ENCODE measurements around the gene TNPO2. TPM values are rescaled to one million over a fixed set of nuclear protein-coding genes. Genes with fewer than 3 reads are reported as not detected.

The TNPO2 gene
- total and polyA plus RNA-seq, 2 of the 13 experiments (the other 11 are each of a cell fraction or from before 2014, with no cell fraction given), result 31.7 to 61.0 TPM

GRCh38 chr19:12722566-12723380 lies 959 bp downstream of the TNPO2 start (continued):
- TF ChIP-seq NBN (conservative IDR thresholded peaks at IDR 0.05) (no peak), ZNF557 (CRISPR knock-in tag; IDR thresholded peaks at IDR 0.05) (peak; percentile 74; the same call in 1 of the 2 replicates), ZNF781 (CRISPR knock-in tag; IDR thresholded peaks at IDR 0.05; ENCODE audit: borderline replicate concordance, not compliant biosample characterization) (peak; percentile 36), FIP1L1 (IDR thresholded peaks at IDR 0.05; ENCODE audit: borderline replicate concordance, insufficient read depth, low read depth, low read length) (no peak), ZNF629 (CRISPR knock-in tag; conservative IDR thresholded peaks at IDR 0.05) (no peak), ZNF788 (CRISPR knock-in tag; IDR thresholded peaks at IDR 0.05; ENCODE audit: borderline replicate concordance) (peak; percentile 76; the same call in 1 of the 2 replicates), SALL1 (CRISPR knock-in tag; IDR thresholded peaks at IDR 0.05) (peak; percentile 71), PHF20 (CRISPR knock-in tag; IDR thresholded peaks at IDR 0.05) (peak; percentile 85), RARG (CRISPR knock-in tag; IDR thresholded peaks at IDR 0.05; ENCODE audit: low read depth) (no peak), ZNF432 (CRISPR knock-in tag; IDR thresholded peaks at IDR 0.05; ENCODE audit: borderline replicate concordance) (no peak), SYNCRIP (IDR thresholded peaks at IDR 0.05; ENCODE audit: insufficient read depth, low read depth, low read length) (no peak), GATA4 (IDR thresholded peaks at IDR 0.05; ENCODE audit: borderline replicate concordance, low read depth) (no peak), MBD4 (IDR thresholded peaks at IDR 0.05; ENCODE audit: borderline replicate concordance, low read length) (no peak), NR2F6 (IDR thresholded peaks at IDR 0.05) (no peak; the same call in 1 of the 2 replicates), NR2F6 (CRISPR knock-in tag; IDR thresholded peaks at IDR 0.05) (peak; percentile 31; the same call in 1 of the 2 replicates), CBX5 (CRISPR knock-in tag; IDR thresholded peaks at IDR 0.05; ENCODE audit: borderline replicate concordance) (no peak), ZNF343 (CRISPR knock-in tag; IDR thresholded peaks at IDR 0.05) (0 out of 2 replicates have a peak, but pooled peaks have one; percentile 18), ZNF784 (CRISPR knock-in tag; IDR thresholded peaks at IDR 0.05; ENCODE audit: borderline replicate concordance) (0 out of 2 replicates have a peak, but pooled peaks have one; percentile 41), NFE2L2 (IDR thresholded peaks at IDR 0.05; ENCODE audit: low read length) (no peak), RERE (CRISPR knock-in tag; IDR thresholded peaks at IDR 0.05; ENCODE audit: low read depth) (0 out of 2 replicates have a peak, but pooled peaks have one; percentile 30), NR1H2 (CRISPR knock-in tag; IDR thresholded peaks at IDR 0.05; ENCODE audit: borderline replicate concordance, low read depth) (no peak), CBFB (CRISPR knock-in tag; IDR thresholded peaks at IDR 0.05) (0 out of 2 replicates have a peak, but pooled peaks have one; percentile 53), ZNF724P (CRISPR knock-in tag; IDR thresholded peaks at IDR 0.05; ENCODE audit: borderline replicate concordance) (no peak), ZFP37 (CRISPR knock-in tag; IDR thresholded peaks at IDR 0.05; ENCODE audit: borderline replicate concordance) (0 out of 2 replicates have a peak, but pooled peaks have one; percentile 43)
